Activated T-cell treated with anti-CD3 and anti-CD28 coated beads, Interleukin-2, amount 50 U/mL, for 72 hours (primary cell): ENCODE measurements around the gene SDCCAG8. TPM values are rescaled to one million over a fixed set of nuclear protein-coding genes. Genes with fewer than 3 reads are reported as not detected.

Experiments
- ATAC-seq, 2 donors: fragments of 150-1000 bp; cut with Tn5 transposase; replicated peaks in 1 of 2; 2 replicates each; pipeline ENCODE4 v1.10.0; 2021; ENCODE audit warnings: moderate library complexity in 2 of 2, mild to moderate bottlenecking in 1 of 2
- DNase-seq, 2 donors: peaks; one replicate each; pipeline ENCODE4 v3.0.0; 2021 to 2022; ENCODE audit warnings: mixed read lengths in 1 of 2
- H3K27ac Mint-ChIP-seq: one replicate; pipeline ENCODE4 v1.8.0; 2022; ENCODE audit warnings: mild to moderate bottlenecking, moderate library complexity, mixed read lengths
- H3K27me3 Mint-ChIP-seq: one replicate; pipeline ENCODE4 v1.8.0; 2022; ENCODE audit warnings: low read depth, mixed read lengths
- H3K36me3 Mint-ChIP-seq, 2 donors: one replicate each; pipeline ENCODE4 v1.8.0; 2022; ENCODE audit warnings: mixed read lengths in 2 of 2, mild to moderate bottlenecking in 1 of 2; ENCODE audit not compliant: insufficient read depth in 2 of 2
- H3K4me1 Mint-ChIP-seq: one replicate; pipeline ENCODE4 v1.8.0; 2022; ENCODE audit warnings: low read depth, mixed read lengths
- H3K4me3 Mint-ChIP-seq, 2 donors: one replicate each; pipeline ENCODE4 v1.8.0; 2022; ENCODE audit warnings: mild to moderate bottlenecking in 2 of 2, mixed read lengths in 2 of 2, moderate library complexity in 2 of 2
- H3K9me3 Mint-ChIP-seq, 2 donors: one replicate each; pipeline ENCODE4 v1.8.0; 2022; ENCODE audit warnings: mixed read lengths in 2 of 2
- total RNA-seq, 2 donors: library from RNA; stranded (reverse); gene quantifications; one replicate each; pipeline ENCODE4 v1.2.3, GENCODE V29; 2022

SDCCAG8 gene
- total RNA-seq, 2 donors from 2014 or later, result 31.3 to 40.2 TPM

DNA sequence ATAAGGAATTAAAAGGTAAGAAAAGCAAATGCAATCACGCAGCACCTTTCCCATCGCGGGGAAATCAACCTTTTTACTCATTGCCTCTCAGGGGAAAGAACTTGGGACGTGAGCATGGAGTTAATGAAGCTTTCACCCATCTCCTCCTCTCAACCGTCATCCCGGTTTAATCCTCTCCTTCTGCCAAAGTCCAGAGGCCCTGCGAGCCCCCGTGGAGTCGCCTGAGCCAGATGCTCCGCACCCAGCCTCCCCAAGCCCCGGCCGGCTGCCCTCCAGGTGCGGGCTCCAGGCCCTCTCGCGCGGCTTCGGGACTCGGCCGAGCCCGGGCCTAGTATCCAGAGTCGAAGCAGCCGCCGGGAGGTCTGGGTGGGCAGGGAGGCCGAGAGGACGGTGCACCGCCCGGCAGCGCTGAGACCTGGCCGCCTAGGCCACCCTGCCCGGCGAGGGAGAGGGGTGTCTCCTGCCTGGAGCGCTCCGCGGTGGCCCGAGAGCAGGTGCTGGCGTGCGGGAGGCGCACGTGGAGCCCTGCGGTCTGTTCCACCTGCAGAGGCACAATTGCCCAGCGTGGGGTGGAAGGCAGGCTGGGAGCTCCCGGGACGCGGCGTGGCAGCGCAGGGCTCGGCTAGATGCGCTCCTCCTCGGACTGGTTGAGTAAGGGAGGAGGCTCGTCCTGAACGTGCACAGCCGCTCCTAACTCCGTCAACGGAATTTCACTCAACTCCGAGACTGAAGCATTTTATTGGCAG, 218.5 kb downstream of the SDCCAG8 start:
- no peaks in the 10 kb centered on the region for H3K27me3 Mint-ChIP-seq
- no peak overlapping the region for H3K4me3 Mint-ChIP-seq
- peaks cover 4% of the 10 kb centered on the region for H3K4me1 Mint-ChIP-seq
- H3K27ac Mint-ChIP-seq, result no peak overlapping the region
- H3K36me3 Mint-ChIP-seq, result peaks cover 0 to 2% of the 10 kb centered on the region in 2 donors
- ATAC-seq, result no peak
- H3K9me3 Mint-ChIP-seq, result no peaks in the 10 kb centered on the region
- no peak for DNase-seq

DNA sequence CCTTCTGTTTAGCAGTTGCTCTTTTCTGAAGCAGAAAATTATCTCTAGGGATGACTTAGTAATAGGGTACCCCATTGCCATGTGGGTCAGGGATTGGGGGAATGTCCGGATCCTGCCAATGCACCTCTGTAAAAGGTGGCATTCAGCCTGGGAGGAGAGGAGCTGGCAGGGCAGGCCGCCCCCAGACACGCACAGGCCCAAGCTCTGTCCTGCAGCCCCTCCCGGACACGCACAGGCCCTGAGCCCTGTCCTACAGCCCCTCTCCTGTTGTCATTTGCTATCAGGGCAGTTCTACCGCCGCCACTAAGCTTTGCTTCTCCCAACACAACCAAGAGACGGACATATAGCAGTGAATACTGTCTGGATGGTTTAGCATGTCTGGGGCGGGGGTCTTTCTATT, 219.1 kb downstream of the SDCCAG8 start:
- Mint-ChIP-seq H3K4me3 (no peak overlapping the region), H3K27me3 (no peaks in the 10 kb centered on the region), H3K27ac (no peak overlapping the region), H3K9me3 (peaks cover 0 to 1% of the 10 kb centered on the region in 2 donors), H3K36me3 (peaks cover 0 to 3% of the 10 kb centered on the region in 2 donors), H3K4me1 (peaks cover 4% of the 10 kb centered on the region)
- DNase-seq (no peak), ATAC-seq (no peak)

- H3K9me3 Mint-ChIP-seq, result peaks cover 0 to 3% of the 10 kb centered on the region in 2 donors
- H3K4me1 Mint-ChIP-seq, result peaks cover 7% of the 10 kb centered on the region
Measured at GRCh38 chr1:243475966-243476365, 220.1 kb downstream of the SDCCAG8 start.

DNA sequence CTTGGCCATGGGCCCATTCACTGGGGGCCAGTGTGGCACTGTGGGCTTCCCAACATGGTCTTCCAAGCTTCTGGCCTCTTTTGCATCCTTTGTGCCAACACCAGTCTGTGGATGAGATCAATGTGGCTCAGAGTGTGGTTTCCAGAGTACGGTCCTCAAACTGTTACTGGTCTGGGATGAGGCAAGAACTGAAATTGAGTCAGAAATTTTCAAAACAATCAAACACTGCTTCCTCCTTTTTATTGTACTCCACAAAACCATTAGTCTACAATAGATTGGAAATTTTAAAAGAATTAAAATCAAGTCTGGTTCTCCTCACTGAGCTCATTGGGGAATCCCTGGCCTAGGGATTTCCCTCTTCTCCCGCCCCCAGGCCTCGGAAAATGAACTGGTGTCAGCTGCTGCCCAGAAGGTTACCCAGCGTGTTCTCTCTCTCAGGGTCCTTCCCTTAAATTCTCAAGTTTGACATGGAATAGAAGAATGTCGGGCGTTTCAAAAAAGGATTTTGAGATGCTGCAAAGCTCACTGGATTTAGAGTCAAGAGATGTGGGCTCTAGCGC, 222.0 kb downstream of the SDCCAG8 start:
- H3K9me3 Mint-ChIP-seq, result peaks cover 0 to 3% of the 10 kb centered on the region in 2 donors
- no peak for ATAC-seq

More at GRCh38 chr1:243475966-243476365, 220.1 kb downstream of the SDCCAG8 start:
- no peak for DNase-seq
- peaks cover 0 to 4% of the 10 kb centered on the region in 2 donors for H3K36me3 Mint-ChIP-seq
- H3K4me3 Mint-ChIP-seq, result no peak overlapping the region
- no peak for ATAC-seq
- H3K27me3 Mint-ChIP-seq, result no peaks in the 10 kb centered on the region
- no peak overlapping the region for H3K27ac Mint-ChIP-seq

GRCh38 chr1:243481101-243481500, 225.3 kb downstream of the SDCCAG8 start:
- H3K9me3 Mint-ChIP-seq, result peaks cover 0 to 3% of the 10 kb centered on the region in 2 donors
- DNase-seq (peak in 1 of 2 donors; percentile 21), ATAC-seq (peak; percentile 52 to 61)
- H3K4me1 Mint-ChIP-seq, result peaks cover 20% of the 10 kb centered on the region
- no peak overlapping the region for H3K4me3 Mint-ChIP-seq
- peaks cover 0 to 3% of the 10 kb centered on the region in 2 donors for H3K36me3 Mint-ChIP-seq
- H3K27ac Mint-ChIP-seq, result no peak overlapping the region
- no peaks in the 10 kb centered on the region for H3K27me3 Mint-ChIP-seq

More for the DNA sequence above, 222.0 kb downstream of the SDCCAG8 start:
- Mint-ChIP-seq H3K36me3 (peaks cover 0 to 4% of the 10 kb centered on the region in 2 donors), H3K4me1 (peaks cover 23% of the 10 kb centered on the region), H3K4me3 (no peak overlapping the region), H3K27me3 (no peaks in the 10 kb centered on the region), H3K27ac (no peak overlapping the region)
- no peak for DNase-seq

DNA sequence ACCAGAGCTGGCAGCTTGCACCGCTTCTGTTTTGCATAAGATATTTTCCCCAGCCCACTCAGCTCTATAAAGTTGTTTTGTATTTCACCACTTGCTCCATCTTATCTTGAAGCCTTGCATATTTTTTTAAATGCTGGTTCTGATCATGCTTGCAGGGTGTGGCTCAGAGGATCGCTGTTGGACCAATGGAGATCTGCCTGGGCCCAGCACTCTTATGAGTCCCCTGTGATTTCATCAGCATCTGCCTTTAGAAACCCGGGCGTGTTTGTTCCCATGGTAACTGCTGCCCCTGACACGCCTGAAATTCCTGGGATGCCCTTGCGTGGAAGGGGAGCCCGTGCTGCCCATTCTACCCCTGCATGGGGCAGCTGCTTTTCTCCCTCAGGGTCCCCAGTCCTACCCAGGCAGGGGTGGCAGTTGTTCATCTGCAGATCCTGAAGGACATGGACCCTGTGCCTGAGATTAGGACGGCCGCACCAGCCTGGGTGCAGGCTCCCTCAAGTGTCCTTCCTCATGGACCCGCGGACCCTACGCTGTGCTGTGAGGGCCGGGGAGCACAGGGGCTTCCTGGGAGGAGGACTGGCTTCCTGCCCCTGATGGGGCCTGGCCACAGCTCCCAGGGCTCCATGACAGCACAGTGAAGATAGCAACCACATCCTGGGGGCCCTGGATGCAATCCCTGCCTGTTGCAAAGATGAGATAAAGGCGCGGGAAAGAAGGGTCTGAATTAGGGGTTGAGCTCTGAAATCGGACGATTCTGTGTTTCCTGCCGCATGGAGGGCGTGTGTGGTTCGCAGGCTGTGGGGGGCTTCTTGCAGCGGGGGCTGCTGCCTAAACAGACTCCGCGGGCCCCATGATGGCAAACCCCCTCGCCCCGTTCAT, 226.5 kb downstream of the SDCCAG8 start:
- no peak overlapping the region for H3K27ac Mint-ChIP-seq
- H3K4me1 Mint-ChIP-seq, result peaks cover 20% of the 10 kb centered on the region

GRCh38 chr1:243483071-243483771, 227.4 kb downstream of the SDCCAG8 start:
- ATAC-seq, result peak; percentile 47
- H3K36me3 Mint-ChIP-seq, result peaks cover 0 to 3% of the 10 kb centered on the region in 2 donors
- H3K27ac Mint-ChIP-seq, result no peak overlapping the region
- DNase-seq, result peak; percentile 6 to 19
- peaks cover 20% of the 10 kb centered on the region for H3K4me1 Mint-ChIP-seq
- peak overlapping the region; percentile 76 to 77 for H3K4me3 Mint-ChIP-seq
- peaks cover 0 to 3% of the 10 kb centered on the region in 2 donors for H3K9me3 Mint-ChIP-seq
- no peaks in the 10 kb centered on the region for H3K27me3 Mint-ChIP-seq

More for the DNA sequence above, 226.5 kb downstream of the SDCCAG8 start:
- H3K27me3 Mint-ChIP-seq, result no peaks in the 10 kb centered on the region
- DNase-seq (peak in 1 of 2 donors; percentile 11), ATAC-seq (peak; percentile 49 to 55)
- H3K36me3 Mint-ChIP-seq, result peaks cover 0 to 3% of the 10 kb centered on the region in 2 donors
- peak overlapping the region; percentile 76 to 77 for H3K4me3 Mint-ChIP-seq
- H3K9me3 Mint-ChIP-seq, result peaks cover 0 to 3% of the 10 kb centered on the region in 2 donors

DNA sequence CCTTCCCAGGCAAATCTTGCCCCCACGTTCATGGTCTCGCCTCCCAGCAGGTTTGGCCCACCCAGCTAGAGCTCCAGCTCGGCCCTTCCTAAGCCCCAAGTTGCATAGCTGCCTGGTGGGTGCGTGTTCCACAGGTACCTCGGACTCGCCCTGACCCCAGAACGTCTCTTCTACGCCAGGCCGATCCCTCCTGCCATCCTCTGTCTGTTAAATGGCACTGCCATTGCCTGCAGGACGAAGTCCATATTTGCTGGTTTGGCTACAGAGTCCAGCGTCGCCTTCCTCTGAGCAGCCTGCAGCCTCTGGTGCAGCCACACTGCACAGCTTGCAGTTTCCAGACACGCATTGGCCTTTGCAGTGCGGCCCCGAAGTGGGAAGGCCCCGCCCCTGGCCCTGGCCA, 228.1 kb downstream of the SDCCAG8 start:
- Mint-ChIP-seq H3K4me3 (peak overlapping the region; percentile 47 to 77), H3K9me3 (peaks cover 0 to 3% of the 10 kb centered on the region in 2 donors), H3K27me3 (no peaks in the 10 kb centered on the region), H3K4me1 (peaks cover 20% of the 10 kb centered on the region), H3K36me3 (peaks cover 0 to 3% of the 10 kb centered on the region in 2 donors), H3K27ac (no peak overlapping the region)
- DNase-seq (no peak), ATAC-seq (no peak)

DNA sequence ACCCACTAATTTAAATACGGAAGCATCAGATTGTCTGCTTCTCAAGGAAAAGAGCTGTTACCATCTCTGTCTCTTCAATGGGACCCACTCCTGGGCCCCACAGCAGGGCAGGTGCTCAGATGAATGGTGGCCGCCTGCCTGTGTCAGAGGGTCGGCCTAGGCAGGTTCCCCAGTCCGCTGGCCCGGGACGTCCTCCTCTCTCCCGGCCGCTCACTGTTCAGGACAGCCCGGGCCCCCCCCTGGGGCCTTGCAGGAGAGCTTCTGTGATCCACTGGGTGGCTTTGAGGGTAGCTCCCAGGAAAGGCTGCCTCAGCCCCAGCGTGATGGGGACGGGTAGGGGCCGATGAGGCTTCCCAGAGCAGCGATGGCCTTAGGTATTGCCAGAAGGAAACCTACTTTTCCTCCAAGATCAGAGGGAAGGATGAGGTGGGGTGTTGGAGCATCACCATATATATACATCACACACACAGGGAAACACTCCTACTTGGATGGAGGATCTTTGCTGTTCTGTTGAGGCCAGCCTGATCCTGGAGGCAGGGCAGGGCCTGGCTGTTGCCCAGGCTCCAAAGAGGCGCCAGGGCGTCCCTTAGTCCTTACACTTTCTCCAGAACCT, 231.3 kb downstream of the SDCCAG8 start:
- DNase-seq (no peak), ATAC-seq (no peak)
- Mint-ChIP-seq H3K27ac (no peak overlapping the region), H3K27me3 (no peaks in the 10 kb centered on the region), H3K4me3 (no peak overlapping the region), H3K4me1 (peaks cover 8% of the 10 kb centered on the region), H3K9me3 (no peaks in the 10 kb centered on the region), H3K36me3 (no peaks in the 10 kb centered on the region)

DNA sequence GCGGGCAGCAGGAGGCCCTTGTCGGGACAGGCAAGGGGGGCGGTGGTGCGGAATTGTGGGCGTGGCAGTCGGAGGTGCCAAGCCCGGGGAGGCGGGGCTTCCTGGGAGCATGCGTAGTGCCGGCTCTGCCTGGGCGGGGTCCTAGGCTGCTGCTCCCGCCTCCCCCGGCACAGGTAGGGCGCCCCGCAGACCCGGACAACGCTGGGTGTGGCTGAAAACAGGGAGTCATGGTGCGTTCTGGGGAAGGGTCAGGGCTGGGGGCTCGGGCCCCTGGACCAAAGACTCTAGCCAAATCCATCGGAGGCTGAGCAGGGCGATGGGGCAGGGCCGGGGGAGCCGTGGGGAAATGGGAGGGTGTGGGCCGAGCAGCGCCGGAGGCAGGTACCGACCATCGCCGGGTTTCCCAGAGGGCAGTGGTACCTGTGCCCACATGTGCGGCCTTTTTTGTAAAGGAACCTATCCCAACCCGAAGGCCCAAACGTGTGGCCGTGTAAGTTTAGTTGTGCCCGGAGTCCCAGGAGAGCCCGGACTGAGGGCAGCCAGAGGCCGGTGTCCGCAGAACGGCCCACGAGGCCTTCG, 231.9 kb downstream of the SDCCAG8 start:
- ATAC-seq (no peak), DNase-seq (no peak)
- Mint-ChIP-seq H3K9me3 (no peaks in the 10 kb centered on the region), H3K4me1 (peaks cover 2% of the 10 kb centered on the region), H3K27me3 (no peaks in the 10 kb centered on the region), H3K36me3 (no peaks in the 10 kb centered on the region), H3K27ac (no peak overlapping the region), H3K4me3 (no peak overlapping the region)

- no peaks in the 10 kb centered on the region for H3K4me1 Mint-ChIP-seq
- H3K27ac Mint-ChIP-seq, result no peak overlapping the region
- ATAC-seq (peak in 1 of 2 donors; percentile 10), DNase-seq (no peak)
- H3K27me3 Mint-ChIP-seq, result no peaks in the 10 kb centered on the region
- no peaks in the 10 kb centered on the region for H3K36me3 Mint-ChIP-seq
- no peaks in the 10 kb centered on the region for H3K9me3 Mint-ChIP-seq
- no peak overlapping the region for H3K4me3 Mint-ChIP-seq
Measured at GRCh38 chr1:243488459-243489157, 232.8 kb downstream of the SDCCAG8 start.
